Heart right ventricle (tissue), 16 donors: ENCODE results near the gene CHFR. TPM values are rescaled to one million over a fixed set of nuclear protein-coding genes. Genes with fewer than 3 reads are reported as not detected.
"Not testable (repeated sequence)": the region's sequence is repeated elsewhere in the genome, so short reads cannot be mapped to it uniquely, and the experiment has no call there.

ENCODE experiments used
- ATAC-seq, 8 donors: fragments of 200-7000 bp; cut with Tn5 transposase; one replicate each; pipeline ENCODE4 v1.9.1; 2020; ENCODE audit warnings: mild to moderate bottlenecking in 8 of 8, moderate library complexity in 8 of 8, moderate number of reproducible peaks in 1 of 8
- DNase-seq, 2 donors: peaks; one replicate each; pipeline ENCODE4 v3.0.0-alpha.2; 2020
- H3K27ac ChIP-seq, 10 donors: fragments of 200-600 bp; sonication (generic) in 2 of 10; one replicate each; pipeline versions ENCODE4 v1.5.0 to v1.8.0; 2020 to 2022; ENCODE audit warnings: mild to moderate bottlenecking in 3 of 10
- H3K27me3 ChIP-seq, 7 donors: fragments of 200-600 bp; one replicate each; pipeline ENCODE4 v1.8.0; 2021 to 2022; ENCODE audit warnings: mild to moderate bottlenecking in 2 of 7
- H3K36me3 ChIP-seq, 9 donors: fragments of 200-600 bp; sonication (generic) in 1 of 9; one replicate each; pipeline versions ENCODE4 v1.5.0 to v1.8.0; 2020 to 2022; ENCODE audit warnings: mild to moderate bottlenecking in 2 of 9
- H3K4me1 ChIP-seq, 9 donors: fragments of 200-600 bp; sonication (generic) in 1 of 9; one replicate each; pipeline versions ENCODE4 v1.5.0 to v1.8.0; 2020 to 2022; ENCODE audit warnings: mild to moderate bottlenecking in 4 of 9
- H3K4me3 ChIP-seq, 10 donors: fragments of 200-600 bp; sonication (generic) in 2 of 10; one replicate each; pipeline versions ENCODE4 v1.5.0 to v1.8.0; 2020 to 2022; ENCODE audit warnings: mild to moderate bottlenecking in 7 of 10, moderate library complexity in 2 of 10
- H3K9me3 ChIP-seq, 11 donors: fragments of 200-600 bp in 10 of 11; sonication (generic) in 2 of 11; one replicate each; pipeline versions ENCODE4 v1.5.0 to v1.8.0; 2013 to 2022; ENCODE audit warnings: mild to moderate bottlenecking in 2 of 11, control low read depth in 1 of 11, moderate library complexity in 1 of 11
- CTCF ChIP-seq, 9 donors: fragments of 200-600 bp; sonication (generic) in 2 of 9; IDR thresholded peaks; one replicate each; pipeline versions ENCODE4 v1.5.0 to v1.8.0; 2021 to 2022; ENCODE audit warnings: antibody characterized with exemption in 9 of 9, mild to moderate bottlenecking in 5 of 9, moderate library complexity in 1 of 9
- whole genome bisulfite sequencing, 2 donors: extraction: QIAGEN DNeasy Blood & Tissue Kit; methylation state at CpG; one replicate each; pipeline ENCODE4 v1.1.7; 2013; ENCODE audit warnings: inconsistent platforms in 1 of 2; 5-methylcytosine and 5-hydroxymethylcytosine counted together
- intact Hi-C, 10 donors: fragments of 100-400 bp; cut with DNase I; formaldehyde crosslinking; loops; one replicate each; pipeline versions ENCODE4 v1.11.1 to v1.14.2; 2022
- polyA plus RNA-seq, 2 donors: library from polyadenylated mRNA; stranded (reverse); fragments of 200-250 nt; gene quantifications; one replicate each; pipeline ENCODE4 v1.2.3, GENCODE V29; 2013
- total RNA-seq, 10 donors: library from RNA; stranded (reverse); fragmentation: NEBNext Ultra II Directional in 3 of 10; extraction: Animal tissue kit (Norgen Biotek cat#: 25700) in 3 of 10; gene quantifications; one replicate each; pipeline versions ENCODE4 v1.2.1 to v1.2.4, GENCODE V29; 2021 to 2023
- donor health status: Arrhythmogenic right ventricular cardiomyopathy.
- donor health status: ischemic (EF 13 %, LVEDD 7.1; RV severe dilation, severe dysfunction).
- donor health status: healthy with polysubstance abuse.
- donor health status: DM: no; HTN: yes; CAD: no.
- donor health status: DM: no; HTN: no; CAD: no.
- donor health status: ischemic (EF 25% LVEDD 6.9; RV normal size, moderate dysfunction).
- donor health status: ischemic (EF 25% LVEDD 5.7; RV mildly dilated, moderate dysfunction).
- donor health status: healthy.
- donor health status: DM: yes; HTN: yes; CAD: no.
- donor health status: Ischemic cardiomyopathy.
- donor health status: ischemic (EF 35%, LVEDD 5.7; RV mildly dilated, moderate dysfunction).
- donor health status: nonischemic (EF 11% LVEDD 7.7; RV severe dilation, severe dysfunction).
- donor health status: DM: yes; HTN: yes; CAD: no.
- donor health status: PGD.
- donor health status: ischemic (EF 29% LVEDD 5.4; RV normal size, mild dysfunction).
- donor health status: nonischemic (EF 23%, LVEDD 6.1; RV moderate dilation, normal function).

Gene CHFR
- total and polyA plus RNA-seq, 12 donors: 10.2 to 27.2 (median 15.0) TPM

- intact Hi-C loops: no loop called here
- Histone ChIP-seq H3K27me3 (no peaks in the 10 kb centered on the region), H3K27ac (peak overlapping the region in 8 of 10 donors; percentile 29 to 71 (median 52)), H3K9me3 (no peaks in the 10 kb centered on the region), H3K36me3 (peaks cover 0 to 65% (median 25%) of the 10 kb centered on the region in 9 donors), H3K4me3 (peak overlapping the region in 2 of 10 donors; percentile 11 to 14), H3K4me1 (peaks cover 0 to 13% (median 0%) of the 10 kb centered on the region in 9 donors)
- WGBS, 2 donors: 71% methylated on average over 27 of the region's 27 CpGs
- peak; percentile 41 to 80 (median 62) for ATAC-seq
- TF ChIP-seq CTCF (IDR thresholded peaks at IDR 0.05): no peak
- peak in 1 of 2 donors; percentile 24 for DNase-seq
These were observed 49.6 kb downstream of the CHFR start for GRCh38 chr12:132837693-132838409.

- Histone ChIP-seq H3K9me3 (no peaks in the 10 kb centered on the region), H3K27me3 (no peaks in the 10 kb centered on the region), H3K4me1 (peaks cover 0 to 13% (median 0%) of the 10 kb centered on the region in 9 donors), H3K27ac (no peak overlapping the region), H3K4me3 (no peak overlapping the region), H3K36me3 (peaks cover 0 to 65% (median 19%) of the 10 kb centered on the region in 9 donors)
- intact Hi-C loops: no loop called here
- 69 to 71% methylated on average over 5 of the region's 5 CpGs for whole genome bisulfite sequencing, 2 donors
- no peak for ATAC-seq
- DNase-seq: no peak
- no peak for TF ChIP-seq CTCF (IDR thresholded peaks at IDR 0.05)
These were observed 50.5 kb downstream of the CHFR start for GRCh38 chr12:132836795-132837331.

- peaks cover 0 to 60% (median 15%) of the 10 kb centered on the region in 9 donors for H3K36me3 ChIP-seq
- H3K27ac ChIP-seq, H3K27me3 ChIP-seq, intact Hi-C loops, ATAC-seq, DNase-seq, H3K9me3 ChIP-seq, H3K4me3 ChIP-seq: not testable (repeated sequence)
- peaks cover 0 to 13% (median 0%) of the 10 kb centered on the region in 9 donors for H3K4me1 ChIP-seq
- 80 to 92% methylated on average over 27 to 28 of the region's 30 CpGs for WGBS, 2 donors
These were observed 51.2 kb downstream of the CHFR start for GRCh38 chr12:132836230-132836629.

- no peaks in the 10 kb centered on the region for H3K9me3 ChIP-seq
- H3K36me3 ChIP-seq: peaks cover 0 to 52% (median 7%) of the 10 kb centered on the region in 9 donors
- no peak overlapping the region for H3K4me3 ChIP-seq
- no peaks in the 10 kb centered on the region for H3K27me3 ChIP-seq
- DNase-seq (no peak), ATAC-seq (no peak)
- H3K4me1 ChIP-seq: peaks cover 0 to 13% (median 0%) of the 10 kb centered on the region in 9 donors
- no peak overlapping the region for H3K27ac ChIP-seq
- no peak for TF ChIP-seq CTCF (IDR thresholded peaks at IDR 0.05)
- WGBS, 2 donors: 91 to 93% methylated on average over 33 to 42 of the region's 42 CpGs
- intact Hi-C loops: no loop called here
These were observed 52.1 kb downstream of the CHFR start for GRCh38 chr12:132835076-132836025.
